H1 (cell line): ENCODE results near the gene INPP5E. TPM values are rescaled to one million over a fixed set of nuclear protein-coding genes. Genes with fewer than 3 reads are reported as not detected.

ENCODE experiments used
- CTCF ChIA-PET: fragments of 300-600 bp; sonication (Branson Sonifier 250); formaldehyde crosslinking; loops from one replicate; lab custom pipeline; 2021; ENCODE audit not compliant: partially characterized antibody; lab: Charles Lee
- POLR2A ChIA-PET: fragments of 300-600 bp; sonication (Branson Sonifier 250); formaldehyde crosslinking; loops from one replicate; lab custom pipeline; 2021; ENCODE audit warnings: inconsistent platforms; ENCODE audit not compliant: partially characterized antibody; lab: Charles Lee
- DNase-seq, 2 experiments: peaks; one replicate each; pipeline versions ENCODE4 v3.0.0 to v3.0.0-alpha.2; 2010 to 2022; ENCODE audit warnings: low spot score in 2 of 2, low read depth in 1 of 2, mixed read lengths in 1 of 2
- FAIRE-seq: peaks from 2 replicates; lab custom pipeline; 2011; peaks lifted over from hg19 to GRCh38; lab: Jason Lieb, UNC
- H2AFZ ChIP-seq: 2 replicates; pipeline ENCODE4 v1.8.1; 2012; ENCODE audit warnings: low read length, inconsistent platforms
- H2AK5ac ChIP-seq: 2 replicates; pipeline ENCODE4 v1.6.1; 2013; ENCODE audit warnings: low read depth, low read length
- H2BK120ac ChIP-seq: replicated peaks from 2 replicates; pipeline ENCODE3; 2013; ENCODE audit warnings: low read depth, low read length, inconsistent platforms
- H2BK12ac ChIP-seq: 2 replicates; pipeline ENCODE4 v1.6.1; 2013; ENCODE audit warnings: low read depth, low read length
- H2BK15ac ChIP-seq: 2 replicates; pipeline ENCODE4 v1.6.1; 2013; ENCODE audit warnings: low read length
- H2BK20ac ChIP-seq: 2 replicates; pipeline ENCODE4 v1.6.1; 2013; ENCODE audit warnings: low read length
- H2BK5ac ChIP-seq: 2 replicates; pipeline ENCODE4 v1.6.1; 2013; ENCODE audit warnings: low read depth, low read length
- H3K14ac ChIP-seq: 2 replicates; pipeline ENCODE4 v1.6.1; 2013; ENCODE audit warnings: inconsistent platforms; ENCODE audit not compliant: insufficient read length
- H3K18ac ChIP-seq: 2 replicates; pipeline ENCODE4 v1.6.1; 2013; ENCODE audit warnings: low read length; ENCODE audit errors: extremely low read depth
- H3K23ac ChIP-seq: 2 replicates; pipeline ENCODE4 v1.6.1; 2013; ENCODE audit warnings: inconsistent platforms; ENCODE audit not compliant: insufficient read length
- H3K23me2 ChIP-seq: 2 replicates; pipeline ENCODE4 v1.6.1; 2013; ENCODE audit warnings: low read depth, low read length
- H3K27ac ChIP-seq: 2 replicates; pipeline ENCODE4 v1.6.1; 2011; ENCODE audit warnings: low read depth, low read length, inconsistent platforms
- H3K27me3 ChIP-seq, 4 experiments: replicated peaks in 1 of 4; 1 replicate in 1 of 4; 2 replicates in 3 of 4; pipeline versions ENCODE4 v1.6.1 to v1.8.1; 2011 to 2013; ENCODE audit warnings: low read length in 3 of 4, mild to moderate bottlenecking in 3 of 4, inconsistent platforms in 2 of 4, mixed read lengths in 2 of 4, moderate library complexity in 1 of 4; ENCODE audit not compliant: control insufficient read depth in 3 of 4, insufficient read depth in 3 of 4; ENCODE audit errors: extremely low read depth in 1 of 4
- H3K36me3 ChIP-seq, 4 experiments: 2 replicates each; pipeline versions ENCODE4 v1.6.1 to v1.8.1; 2011 to 2013; ENCODE audit warnings: mild to moderate bottlenecking in 4 of 4, low read length in 3 of 4, moderate library complexity in 2 of 4, control low read depth in 1 of 4, inconsistent platforms in 1 of 4; ENCODE audit not compliant: insufficient read depth in 4 of 4, control insufficient read depth in 2 of 4
- H3K4ac ChIP-seq: replicated peaks from 2 replicates; pipeline ENCODE3; 2013; ENCODE audit warnings: low read length, low read depth, mixed read lengths, inconsistent platforms; ENCODE audit not compliant: insufficient read length
- H3K4me1 ChIP-seq, 4 experiments: replicated peaks in 1 of 4; 1 replicate in 1 of 4; 2 replicates in 3 of 4; pipeline versions ENCODE4 v1.6.1 to v1.8.1; 2011 to 2013; ENCODE audit warnings: low read length in 3 of 4, inconsistent platforms in 2 of 4, mixed read lengths in 1 of 4; ENCODE audit not compliant: insufficient read depth in 4 of 4, control insufficient read depth in 3 of 4
- H3K4me2 ChIP-seq, 2 experiments: 2 replicates each; pipeline versions ENCODE4 v1.6.1 to v1.8.1; 2011 to 2013; ENCODE audit warnings: low read depth in 2 of 2, low read length in 2 of 2, control low read depth in 1 of 2, inconsistent platforms in 1 of 2, mild to moderate bottlenecking in 1 of 2; ENCODE audit not compliant: insufficient read depth in 1 of 2
- H3K4me3 ChIP-seq, 4 experiments: fragments of 200-600, 300-600 bp in 1 of 4; sonication (generic), shearing (Covaris generic), sonication (Bioruptor Twin) in 1 of 4; 2 replicates each; pipeline versions ENCODE4 v1.5.1 to v1.8.1; 2011 to 2016; ENCODE audit warnings: low read length in 4 of 4, low read depth in 3 of 4, control low read depth in 2 of 4, inconsistent platforms in 2 of 4, mild to moderate bottlenecking in 2 of 4, mixed read lengths in 1 of 4, moderate library complexity in 1 of 4; ENCODE audit not compliant: insufficient read depth in 2 of 4; ENCODE audit errors: extremely low read depth in 1 of 4
- H3K56ac ChIP-seq: replicated peaks from 2 replicates; pipeline ENCODE3; 2013; ENCODE audit warnings: low read depth, mild to moderate bottlenecking, mixed read lengths, low read length, inconsistent platforms; ENCODE audit not compliant: insufficient read length
- H3K79me1 ChIP-seq: 2 replicates; pipeline ENCODE4 v1.6.1; 2013; ENCODE audit warnings: low read depth, low read length, control low read depth
- H3K79me2 ChIP-seq, 2 experiments: 2 replicates each; pipeline versions ENCODE4 v1.6.1 to v1.8.1; 2012 to 2013; ENCODE audit warnings: low read length in 2 of 2, mild to moderate bottlenecking in 2 of 2, inconsistent platforms in 1 of 2; ENCODE audit not compliant: insufficient read depth in 2 of 2, control insufficient read depth in 1 of 2
- H3K9ac ChIP-seq, 4 experiments: replicated peaks in 1 of 4; 1 replicate in 1 of 4; 2 replicates in 3 of 4; pipeline versions ENCODE4 v1.6.1 to v1.8.1; 2011 to 2013; ENCODE audit warnings: low read depth in 3 of 4, low read length in 3 of 4, control low read depth in 2 of 4, mild to moderate bottlenecking in 2 of 4, moderate library complexity in 2 of 4, inconsistent platforms in 1 of 4; ENCODE audit errors: extremely low read depth in 1 of 4
- H3K9me3 ChIP-seq, 2 experiments: 2 replicates each; pipeline versions ENCODE4 v1.6.1 to v1.8.1; 2012 to 2013; ENCODE audit warnings: mild to moderate bottlenecking in 2 of 2, moderate library complexity in 2 of 2, control low read depth in 1 of 2, inconsistent platforms in 1 of 2, low read depth in 1 of 2, low read length in 1 of 2, mixed read lengths in 1 of 2; ENCODE audit not compliant: insufficient read depth in 2 of 2
- H4K20me1 ChIP-seq, 2 experiments: replicated peaks in 1 of 2; 2 replicates each; pipeline versions ENCODE3 to v1.8.1; 2011 to 2013; ENCODE audit warnings: inconsistent platforms in 2 of 2, low read length in 2 of 2, mild to moderate bottlenecking in 1 of 2; ENCODE audit not compliant: insufficient read depth in 2 of 2, control insufficient read depth in 1 of 2
- H4K5ac ChIP-seq: 2 replicates; pipeline ENCODE4 v1.6.1; 2013; ENCODE audit warnings: low read length, low read depth, mixed read lengths, inconsistent platforms; ENCODE audit not compliant: insufficient read length
- H4K8ac ChIP-seq: 2 replicates; pipeline ENCODE4 v1.8.0; 2013; ENCODE audit warnings: mild to moderate bottlenecking, moderate library complexity, low read length, inconsistent platforms; ENCODE audit not compliant: insufficient read depth; ENCODE audit errors: extremely low read depth
- H4K91ac ChIP-seq: replicated peaks from 2 replicates; pipeline ENCODE3; 2013; ENCODE audit warnings: low read length, mixed read lengths, inconsistent platforms; ENCODE audit not compliant: insufficient read length
- BCL11A ChIP-seq, 2 experiments: IDR thresholded peaks; one replicate each; pipeline ENCODE4 v1.6.1; 2011; ENCODE audit warnings: low read depth in 2 of 2, low read length in 2 of 2, mild to moderate bottlenecking in 2 of 2
- BRCA1 ChIP-seq: IDR thresholded peaks from 2 replicates; pipeline ENCODE4 v1.6.1; 2012; ENCODE audit warnings: low read depth, low read length, improper control_type of control experiment
- CBX8 ChIP-seq: fragments of 300-800, 300-1000 bp; sonication (generic); IDR thresholded peaks from 2 replicates; pipeline ENCODE4 v1.7.1; 2016; ENCODE audit warnings: low read depth, low read length, borderline replicate concordance
- HDAC6 ChIP-seq: IDR thresholded peaks from one replicate; pipeline ENCODE4 v1.7.1; 2012; ENCODE audit warnings: low read depth, mild to moderate bottlenecking, inconsistent platforms, low read length, moderate library complexity
- JUN ChIP-seq: IDR thresholded peaks from 2 replicates; pipeline ENCODE4 v1.6.1; 2011; ENCODE audit warnings: low read depth, mild to moderate bottlenecking, improper control_type of control experiment, low read length
- MAFK ChIP-seq: IDR thresholded peaks from 2 replicates; pipeline ENCODE4 v1.6.1; 2012; ENCODE audit warnings: low read depth, mild to moderate bottlenecking, improper control_type of control experiment, low read length
- NRF1 ChIP-seq: IDR thresholded peaks from 2 replicates; pipeline ENCODE4 v1.6.1; 2011; ENCODE audit warnings: mild to moderate bottlenecking, low read depth, low read length, improper control_type of control experiment
- RAD21 ChIP-seq, 2 experiments: IDR thresholded peaks in 1 of 2; conservative IDR thresholded peaks in 1 of 2; 2 replicates each; pipeline ENCODE4 v1.6.1; 2011; ENCODE audit warnings: low read depth in 2 of 2, low read length in 2 of 2, improper control_type of control experiment in 1 of 2, inconsistent platforms in 1 of 2, mild to moderate bottlenecking in 1 of 2, moderate library complexity in 1 of 2
- RXRA ChIP-seq: IDR thresholded peaks from 2 replicates; pipeline ENCODE4 v1.6.1; 2011; ENCODE audit warnings: low read depth, mild to moderate bottlenecking, low read length, moderate library complexity; ENCODE audit not compliant: insufficient read depth
- SIN3A ChIP-seq, 2 experiments: IDR thresholded peaks in 1 of 2; conservative IDR thresholded peaks in 1 of 2; 2 replicates each; pipeline ENCODE4 v1.6.1; 2011 to 2012; ENCODE audit warnings: low read length in 2 of 2, improper control_type of control experiment in 1 of 2, low read depth in 1 of 2, mild to moderate bottlenecking in 1 of 2
- SP1 ChIP-seq: IDR thresholded peaks from 2 replicates; pipeline ENCODE4 v1.6.1; 2011; ENCODE audit warnings: low read depth, low read length
- SUZ12 ChIP-seq: fragments of 200-600 bp; sonication (generic); IDR thresholded peaks from 2 replicates; pipeline ENCODE4 v1.6.1; 2012; ENCODE audit warnings: mild to moderate bottlenecking, inconsistent platforms, low read length, moderate library complexity, mixed read lengths
- WGBS, 2 experiments: shearing (Covaris generic) in 1 of 2; methylation state at CpG; one replicate each; pipeline versions ENCODE4 v1.1.6 to v1.1.7; 2013 to 2015; ENCODE audit warnings: low lambda C conversion rate in 2 of 2, mixed read lengths in 2 of 2, inconsistent platforms in 1 of 2, low coverage in 1 of 2, missing lambda C conversion rate in 1 of 2; ENCODE audit not compliant: insufficient replicate concordance in 2 of 2, insufficient coverage in 1 of 2, insufficient read length in 1 of 2; ENCODE audit errors: extremely low coverage in 1 of 2, missing lambda C conversion rate in 1 of 2; 5-methylcytosine and 5-hydroxymethylcytosine counted together
- polyA plus RNA-seq, 7 experiments: library from polyadenylated mRNA; depleted of rRNA in 3 of 7; stranded (reverse) in 5 of 7; unstranded in 2 of 7; fragments of >200 nt in 5 of 7; fragments of 200-250 nt in 2 of 7; gene quantifications; 1 replicate in 5 of 7; 2 replicates in 1 of 7; 4 replicates in 1 of 7; pipeline versions ENCODE4 v1.2.1 to v1.2.3, GENCODE V29; 2011 to 2013; ENCODE audit warnings: missing spikeins in 2 of 7, mixed read lengths in 2 of 7
- total RNA-seq: library from RNA; stranded (reverse); fragmentation: NEBNext Ultra II Directional; extraction: Animal tissue kit (Norgen Biotek cat#: 25700); gene quantifications from 2 replicates; pipeline ENCODE4 v1.2.1, GENCODE V29; 2021

INPP5E gene
- total and polyA plus RNA-seq, 2 of the 8 experiments (the other 6 are each of a cell fraction or from before 2014, with no cell fraction given) = 8.7 to 11.3 TPM

- POLR2A ChIA-PET = interaction anchor here (0.6 to 2.9 kb wide), 7 partner anchors 8 to 72 kb away, joined by 3 to 13 read pairs (median 4); no protein-coding TSS in a partner anchor
- H4K20me1 ChIP-seq = peaks cover 20 to 42% of the 10 kb centered on the region in 2 experiments
- H3K9me3 ChIP-seq = no peaks in the 10 kb centered on the region
- TF ChIP-seq BRCA1 (no peak), BCL11A (IDR thresholded peaks at IDR 0.05; ENCODE audit: low read depth in 2 of 2, low read length in 2 of 2) (no peak), CBX8 (no peak), NRF1 (no peak), MAFK (no peak), RAD21 (IDR thresholded peaks at IDR 0.05 in 1 of 2, conservative IDR thresholded peaks at IDR 0.05 in 1 of 2; ENCODE audit: low read depth in 2 of 2, low read length in 2 of 2) (no peak), RXRA (no peak), JUN (no peak), SP1 (no peak), HDAC6 (no peak), SUZ12 (no peak), SIN3A (conservative IDR thresholded peaks at IDR 0.05 in 1 of 2, IDR thresholded peaks at IDR 0.05 in 1 of 2; ENCODE audit: low read depth in 1 of 2, low read length in 2 of 2) (no peak)
Observed at GRCh38 chr9:136476369-136477150, 36.9 kb upstream of the INPP5E start.

More at GRCh38 chr9:136476369-136477150, 36.9 kb upstream of the INPP5E start:
- Histone ChIP-seq H3K9ac (no peak overlapping the region), H3K27me3 (no peaks in the 10 kb centered on the region), H3K56ac (no peak overlapping the region), H2BK120ac (no peak overlapping the region), H3K4me2 (no peak overlapping the region), H3K23me2 (no peaks in the 10 kb centered on the region), H2AFZ (no peak overlapping the region), H2BK12ac (no peak overlapping the region), H3K23ac (no peak overlapping the region), H4K91ac (no peak overlapping the region), H3K27ac (no peak overlapping the region), H2BK20ac (no peak overlapping the region), H2AK5ac (no peak overlapping the region), H3K4ac (no peak overlapping the region), H2BK5ac (no peak overlapping the region), H3K4me1 (peaks cover 0 to 3% (median 1%) of the 10 kb centered on the region in 4 experiments; a peak in 5 of 7 replicates), H3K79me1 (peaks cover 5% of the 10 kb centered on the region), H4K8ac (no peak overlapping the region), H3K4me3 (no peak overlapping the region), H3K79me2 (peaks cover 13 to 83% of the 10 kb centered on the region in 2 experiments), H3K18ac (no peak overlapping the region), H3K14ac (no peak overlapping the region), H4K5ac (no peak overlapping the region), H3K36me3 (peaks cover 42 to 55% (median 54%) of the 10 kb centered on the region in 4 experiments), H2BK15ac (no peak overlapping the region)
- FAIRE-seq (no peak), DNase-seq (no peak)
- 88% methylated on average over 25 of the region's 25 CpGs; no CpG with 5 or more reads in 1 of the 2 experiments for WGBS, 2 experiments
- CTCF ChIA-PET = interaction anchor here (0.6 to 1.4 kb wide), 5 partner anchors 11 to 223 kb away, joined by 3 read pairs; no protein-coding TSS in a partner anchor
